GM13977 (cell line): ENCODE measurements around the gene TADA2B.

ENCODE experiments used
- DNase-seq: peaks from one replicate; pipeline ENCODE4 v3.0.0; 2012; ENCODE audit warnings: low spot score
- in situ Hi-C: fragments of 300-500 bp; cut with MboI; formaldehyde crosslinking; loops from one replicate; pipeline ENCODE4 v1.12.0; 2022; ENCODE audit warnings: low sequenced_read_pairs, low pct_unique_long_range_greater_than_20kb, mixed read lengths, inconsistent platforms; ENCODE audit not compliant: unreplicated experiment
- TF ChIP-seq, protein P1 (sequence below): IDR thresholded peaks from 2 replicates; pipeline ENCODE4 v1.5.1; 2012; ENCODE audit warnings: mild to moderate bottlenecking, control low read depth; ENCODE audit not compliant: insufficient read depth; ENCODE audit errors: extremely low read depth, missing control alignments

The TADA2B gene, protein sequence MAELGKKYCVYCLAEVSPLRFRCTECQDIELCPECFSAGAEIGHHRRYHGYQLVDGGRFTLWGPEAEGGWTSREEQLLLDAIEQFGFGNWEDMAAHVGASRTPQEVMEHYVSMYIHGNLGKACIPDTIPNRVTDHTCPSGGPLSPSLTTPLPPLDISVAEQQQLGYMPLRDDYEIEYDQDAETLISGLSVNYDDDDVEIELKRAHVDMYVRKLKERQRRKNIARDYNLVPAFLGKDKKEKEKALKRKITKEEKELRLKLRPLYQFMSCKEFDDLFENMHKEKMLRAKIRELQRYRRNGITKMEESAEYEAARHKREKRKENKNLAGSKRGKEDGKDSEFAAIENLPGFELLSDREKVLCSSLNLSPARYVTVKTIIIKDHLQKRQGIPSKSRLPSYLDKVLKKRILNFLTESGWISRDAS

DNA sequence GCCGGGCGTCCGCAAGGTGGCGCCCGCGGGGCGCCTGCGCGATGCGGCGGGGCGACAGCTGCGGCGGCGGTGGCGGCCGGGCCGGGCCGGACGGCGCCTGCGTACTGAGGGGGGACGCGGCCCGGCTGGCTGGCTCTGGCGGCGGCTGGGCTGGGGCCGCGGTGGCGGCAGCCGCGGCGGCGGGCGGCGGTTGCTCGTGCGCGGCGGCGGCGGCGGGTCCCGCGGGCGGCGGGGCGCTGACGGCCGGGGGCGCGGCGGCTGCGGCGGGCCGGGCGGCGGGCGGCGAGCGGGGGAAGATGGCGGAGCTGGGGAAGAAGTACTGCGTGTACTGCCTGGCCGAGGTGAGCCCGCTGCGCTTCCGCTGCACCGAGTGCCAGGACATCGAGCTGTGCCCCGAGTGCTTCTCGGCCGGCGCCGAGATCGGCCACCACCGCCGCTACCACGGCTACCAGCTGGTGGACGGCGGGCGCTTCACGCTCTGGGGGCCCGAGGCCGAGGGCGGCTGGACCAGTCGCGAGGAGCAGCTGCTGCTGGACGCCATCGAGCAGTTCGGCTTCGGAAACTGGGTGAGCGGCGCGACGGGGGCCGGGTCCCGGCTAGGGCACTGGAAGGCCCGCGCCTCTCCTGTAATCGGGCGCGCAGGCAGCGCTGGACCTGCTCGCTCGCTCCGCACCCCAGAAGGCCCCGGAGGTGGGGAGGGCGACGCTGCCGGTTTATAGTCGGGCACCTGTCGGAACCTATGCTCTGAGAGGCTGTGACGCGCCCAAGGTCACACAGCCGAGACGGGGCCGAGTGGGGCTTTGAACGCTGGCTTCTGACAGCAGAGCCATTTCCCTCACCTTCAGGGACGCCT, at the start of gene TADA2B:
TADA2B (plus strand) TSS at position 89 of the 853 bp plus-strand sequence; CDS start at position 297, 208 bp downstream.
- in situ Hi-C loops: no loop called here
- no peak for DNase-seq
- TF ChIP-seq, protein P1, sequence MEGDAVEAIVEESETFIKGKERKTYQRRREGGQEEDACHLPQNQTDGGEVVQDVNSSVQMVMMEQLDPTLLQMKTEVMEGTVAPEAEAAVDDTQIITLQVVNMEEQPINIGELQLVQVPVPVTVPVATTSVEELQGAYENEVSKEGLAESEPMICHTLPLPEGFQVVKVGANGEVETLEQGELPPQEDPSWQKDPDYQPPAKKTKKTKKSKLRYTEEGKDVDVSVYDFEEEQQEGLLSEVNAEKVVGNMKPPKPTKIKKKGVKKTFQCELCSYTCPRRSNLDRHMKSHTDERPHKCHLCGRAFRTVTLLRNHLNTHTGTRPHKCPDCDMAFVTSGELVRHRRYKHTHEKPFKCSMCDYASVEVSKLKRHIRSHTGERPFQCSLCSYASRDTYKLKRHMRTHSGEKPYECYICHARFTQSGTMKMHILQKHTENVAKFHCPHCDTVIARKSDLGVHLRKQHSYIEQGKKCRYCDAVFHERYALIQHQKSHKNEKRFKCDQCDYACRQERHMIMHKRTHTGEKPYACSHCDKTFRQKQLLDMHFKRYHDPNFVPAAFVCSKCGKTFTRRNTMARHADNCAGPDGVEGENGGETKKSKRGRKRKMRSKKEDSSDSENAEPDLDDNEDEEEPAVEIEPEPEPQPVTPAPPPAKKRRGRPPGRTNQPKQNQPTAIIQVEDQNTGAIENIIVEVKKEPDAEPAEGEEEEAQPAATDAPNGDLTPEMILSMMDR: peak; percentile 80

DNA sequence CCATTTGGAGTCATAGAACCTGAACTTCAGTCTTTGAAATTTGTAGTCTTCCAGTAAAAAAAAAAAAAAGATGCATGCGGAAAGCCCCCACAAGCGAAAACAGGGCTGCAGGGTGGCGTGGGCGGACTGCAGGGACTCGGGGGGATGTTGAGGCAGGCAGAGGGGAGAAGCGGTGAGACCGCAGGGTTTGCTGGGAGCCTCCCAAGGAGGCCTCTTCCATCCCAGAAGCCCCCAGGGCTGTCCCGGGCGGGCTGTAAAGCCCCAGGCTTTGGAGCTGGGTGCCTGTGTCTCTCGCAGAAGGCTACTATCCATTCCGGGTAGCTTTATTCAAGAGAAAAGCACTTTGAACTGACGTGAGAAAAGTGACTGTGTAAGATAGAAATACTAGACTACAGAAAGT, 46.7 kb upstream of the TADA2B start:
- DNase-seq: no peak
- TF ChIP-seq, protein P1: no peak
- in situ Hi-C loops: no loop called here

DNA sequence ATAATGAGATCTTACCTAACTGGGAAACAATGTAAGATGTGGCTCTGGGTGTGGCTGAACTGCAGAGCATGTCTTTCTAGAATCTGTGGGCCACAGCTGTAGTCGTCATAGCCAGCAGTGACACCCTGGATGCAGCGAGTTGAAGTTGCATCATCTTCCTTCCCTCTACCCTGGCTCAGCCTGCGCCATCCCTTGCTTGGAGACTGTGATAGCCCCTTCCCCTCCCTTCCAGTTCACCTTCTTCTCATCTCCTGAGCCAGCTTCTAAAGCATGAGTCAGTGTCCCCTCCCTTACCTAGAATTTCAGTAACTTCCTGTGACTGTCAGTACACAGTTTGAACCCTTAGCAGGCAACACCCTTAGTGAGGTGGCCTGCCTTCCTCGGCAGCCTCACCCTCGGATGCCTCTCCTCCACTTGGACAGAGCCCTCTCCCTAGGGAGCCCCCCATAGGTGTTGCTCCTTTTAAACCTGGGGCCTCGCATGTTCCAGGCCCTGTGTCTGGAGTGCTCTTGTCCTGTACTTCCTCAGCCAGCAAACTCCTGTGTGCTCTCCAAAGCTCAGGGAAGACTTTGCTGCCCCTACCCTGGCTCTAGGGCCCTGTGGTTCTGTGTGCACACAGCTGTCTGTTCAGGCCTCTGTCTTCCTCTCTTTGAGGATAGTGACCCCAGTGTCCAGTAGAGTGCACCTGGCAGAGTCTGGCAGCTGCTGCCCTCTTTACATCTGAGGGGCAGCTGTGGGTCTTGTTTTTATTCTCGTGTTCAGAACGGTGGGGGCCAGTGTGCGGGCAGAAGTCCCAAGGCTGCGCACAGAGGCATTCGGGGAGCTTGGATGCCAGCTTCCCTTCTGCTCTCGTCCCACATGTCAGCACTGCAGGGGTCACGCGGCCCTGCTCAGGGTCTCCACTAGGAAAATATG, 43.7 kb upstream of the TADA2B start:
- TF ChIP-seq, protein P1: no peak
- in situ Hi-C loops: no loop called here
- no peak for DNase-seq

DNA sequence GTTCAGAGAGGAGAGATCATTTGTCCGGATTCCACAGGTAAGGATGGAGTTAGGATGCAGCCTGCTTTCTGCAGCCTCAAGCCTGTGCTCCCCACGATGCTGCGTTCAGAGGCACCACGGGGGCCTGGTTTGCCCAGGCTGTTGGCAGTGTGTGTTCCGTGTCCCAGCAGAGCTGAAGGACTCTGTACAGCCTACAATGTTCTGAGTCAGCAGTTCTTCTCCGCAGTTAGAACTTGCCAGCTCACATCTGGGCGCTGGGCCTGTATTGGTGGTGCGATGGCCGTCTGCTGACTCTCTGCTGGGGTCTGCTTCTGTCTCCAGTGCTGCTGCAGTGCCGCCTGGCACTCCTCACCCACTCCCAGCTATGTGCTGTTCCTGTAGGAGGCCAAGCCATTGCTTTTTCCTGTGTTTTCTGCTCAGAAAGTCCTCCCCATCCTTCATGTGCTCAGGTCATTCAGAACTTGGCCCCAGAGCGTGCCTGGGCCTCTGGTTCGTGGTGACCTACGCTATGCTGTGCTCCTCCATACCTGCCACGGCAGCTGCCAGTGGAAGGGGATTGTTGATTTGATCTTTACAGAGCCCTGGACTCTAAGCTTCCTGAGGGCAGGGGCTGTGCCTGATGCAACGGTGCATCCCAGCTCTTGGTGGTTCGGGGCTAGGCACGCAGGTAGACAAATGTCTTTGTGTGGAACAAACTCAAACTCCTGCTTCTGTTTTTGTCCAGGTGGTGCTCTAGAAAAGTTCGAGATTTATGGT, 42.6 kb upstream of the TADA2B start:
- in situ Hi-C loops: no loop called here
- TF ChIP-seq, protein P1: no peak
- DNase-seq: no peak

DNA sequence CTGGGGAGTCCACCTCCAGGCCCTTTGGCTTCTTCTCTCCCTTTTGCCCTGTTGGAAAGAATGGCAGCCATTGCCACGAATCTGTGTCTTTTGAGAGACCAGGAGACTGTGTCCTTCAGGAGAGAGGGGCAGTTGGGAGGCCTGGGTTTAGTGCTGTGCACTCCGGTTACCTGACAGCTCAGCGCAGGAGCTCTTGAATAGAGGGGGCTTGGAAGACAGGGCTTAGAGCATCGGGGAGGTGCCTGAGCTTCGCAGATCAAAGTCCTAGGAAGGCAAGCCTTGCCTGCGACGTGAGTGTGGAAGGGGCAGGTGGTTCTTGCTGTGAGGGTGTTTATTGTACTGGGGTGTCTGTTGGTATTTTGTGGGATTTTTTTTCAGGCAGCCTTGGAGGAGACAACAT, 41.9 kb upstream of the TADA2B start:
- TF ChIP-seq, protein P1: no peak
- in situ Hi-C loops: no loop called here
- no peak for DNase-seq

DNA sequence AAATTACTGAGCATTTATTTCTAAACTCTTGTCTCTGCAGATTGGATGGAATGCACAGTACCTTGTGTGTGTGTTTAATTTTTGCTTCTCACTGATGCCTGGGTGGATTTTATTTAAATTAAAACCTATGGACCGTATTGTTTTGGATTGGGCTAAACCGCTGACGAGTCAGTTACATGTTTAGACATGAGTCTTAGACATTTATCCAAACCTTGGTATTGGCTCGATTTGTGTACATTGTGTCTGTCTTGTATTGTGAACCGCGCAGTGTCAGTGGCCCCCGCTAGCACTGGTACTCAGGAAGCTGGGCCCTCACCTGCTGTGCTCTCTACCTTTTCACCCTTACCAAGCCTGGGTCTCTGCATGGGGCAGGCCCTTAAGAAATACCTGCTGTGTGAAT, 40.8 kb upstream of the TADA2B start:
- DNase-seq: no peak
- TF ChIP-seq, protein P1: no peak
- in situ Hi-C loops: no loop called here
